AG04449 (cell line): ENCODE data around the gene EXOC2.

Experiments used
- CTCF ChIA-PET: fragments of 350-600 bp; formaldehyde crosslinking; extraction: SDS; loops from one replicate; lab custom pipeline; 2021; ENCODE audit warnings: antibody characterized with exemption; lab: Yijun Ruan, JAX
- POLR2A ChIA-PET: fragments of 400-600, 350-600 bp; formaldehyde crosslinking; extraction: SDS; loops from one replicate; lab custom pipeline; 2020; ENCODE audit warnings: antibody characterized with exemption, inconsistent platforms; lab: Yijun Ruan, JAX
- DNase-seq: peaks from one replicate; pipeline ENCODE4 v3.0.0-alpha.2; 2010; ENCODE audit warnings: low read depth, low spot score
- H3K4me3 ChIP-seq: 2 replicates; pipeline ENCODE4 v1.5.1; 2011; ENCODE audit warnings: low read depth, mild to moderate bottlenecking, control low read depth, low read length
- TF ChIP-seq, protein P1 (sequence below): IDR thresholded peaks from one replicate; pipeline ENCODE4 v1.5.1; 2011; ENCODE audit warnings: mild to moderate bottlenecking, moderate library complexity, low read length, control low read depth, inconsistent platforms; ENCODE audit not compliant: insufficient read depth; ENCODE audit errors: missing control alignments

Gene EXOC2

DNA sequence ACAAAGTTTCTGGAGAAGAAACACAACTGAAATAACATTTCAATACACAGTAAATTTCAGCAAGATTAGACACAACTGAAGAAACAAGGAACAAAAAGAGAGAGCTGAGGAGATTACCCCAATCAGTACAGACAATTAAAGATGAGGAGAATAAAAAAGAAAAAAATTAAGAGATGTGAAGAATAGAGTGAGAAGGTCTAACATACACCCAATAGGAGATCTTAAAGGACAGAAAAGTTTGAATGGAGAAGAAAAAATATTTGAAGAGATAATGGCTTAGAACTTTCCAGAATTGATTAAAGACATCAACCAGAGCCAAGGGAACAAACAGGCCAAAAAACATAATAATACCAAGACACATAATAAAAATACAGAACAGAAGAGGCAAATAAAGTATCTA, 152.4 kb downstream of the EXOC2 start:
- TF ChIP-seq, protein P1, sequence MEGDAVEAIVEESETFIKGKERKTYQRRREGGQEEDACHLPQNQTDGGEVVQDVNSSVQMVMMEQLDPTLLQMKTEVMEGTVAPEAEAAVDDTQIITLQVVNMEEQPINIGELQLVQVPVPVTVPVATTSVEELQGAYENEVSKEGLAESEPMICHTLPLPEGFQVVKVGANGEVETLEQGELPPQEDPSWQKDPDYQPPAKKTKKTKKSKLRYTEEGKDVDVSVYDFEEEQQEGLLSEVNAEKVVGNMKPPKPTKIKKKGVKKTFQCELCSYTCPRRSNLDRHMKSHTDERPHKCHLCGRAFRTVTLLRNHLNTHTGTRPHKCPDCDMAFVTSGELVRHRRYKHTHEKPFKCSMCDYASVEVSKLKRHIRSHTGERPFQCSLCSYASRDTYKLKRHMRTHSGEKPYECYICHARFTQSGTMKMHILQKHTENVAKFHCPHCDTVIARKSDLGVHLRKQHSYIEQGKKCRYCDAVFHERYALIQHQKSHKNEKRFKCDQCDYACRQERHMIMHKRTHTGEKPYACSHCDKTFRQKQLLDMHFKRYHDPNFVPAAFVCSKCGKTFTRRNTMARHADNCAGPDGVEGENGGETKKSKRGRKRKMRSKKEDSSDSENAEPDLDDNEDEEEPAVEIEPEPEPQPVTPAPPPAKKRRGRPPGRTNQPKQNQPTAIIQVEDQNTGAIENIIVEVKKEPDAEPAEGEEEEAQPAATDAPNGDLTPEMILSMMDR, result no peak
- DNase-seq, result no peak
- ChIA-PET POLR2A (no interaction called here), CTCF (no interaction called here)
- no peak overlapping the region for H3K4me3 ChIP-seq

DNA sequence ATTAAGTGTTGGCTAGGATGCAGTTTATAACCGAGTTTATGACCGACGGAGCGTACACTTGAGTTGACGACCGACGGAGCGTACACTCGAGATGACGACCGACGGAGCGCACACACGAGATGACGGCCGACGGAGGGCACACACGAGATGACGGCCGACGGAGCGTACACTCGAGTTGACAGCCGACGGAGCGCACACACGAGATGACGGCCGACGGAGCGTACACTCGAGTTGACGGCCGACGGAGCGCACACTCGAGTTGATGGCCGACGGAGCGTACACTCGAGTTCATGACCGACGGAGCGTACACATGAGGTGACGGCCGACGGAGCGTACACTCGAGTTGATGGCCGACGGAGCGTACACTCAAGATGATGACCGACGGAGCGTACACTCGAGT, 155.8 kb downstream of the EXOC2 start:
- no peak overlapping the region for H3K4me3 ChIP-seq
- TF ChIP-seq, protein P1, result no peak
- CTCF ChIA-PET, result no interaction called here
- POLR2A ChIA-PET, result no interaction called here
- DNase-seq, result no peak

DNA sequence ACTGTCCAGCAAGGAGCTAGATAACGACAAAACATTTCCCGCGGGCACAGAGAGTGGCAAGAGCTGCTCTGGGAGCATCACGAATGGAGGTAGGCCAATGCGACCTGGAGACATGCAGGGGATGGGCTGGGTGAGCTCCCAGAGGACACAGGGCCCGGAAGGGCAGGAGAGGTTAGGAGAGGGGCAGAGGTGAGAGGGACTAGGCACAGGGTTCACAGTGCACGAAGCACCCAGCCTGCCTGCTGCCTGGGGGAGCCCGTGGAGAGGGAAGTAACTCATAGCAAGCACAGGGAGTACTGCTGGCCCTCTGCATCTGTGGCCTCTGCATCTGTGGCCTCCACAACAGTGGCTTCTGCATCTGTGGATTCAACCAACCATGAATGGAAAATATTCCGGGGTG, 162.5 kb downstream of the EXOC2 start:
- TF ChIP-seq, protein P1, result no peak
- H3K4me3 ChIP-seq, result no peak overlapping the region
- ChIA-PET CTCF (no interaction called here), POLR2A (no interaction called here)
- DNase-seq, result no peak

DNA sequence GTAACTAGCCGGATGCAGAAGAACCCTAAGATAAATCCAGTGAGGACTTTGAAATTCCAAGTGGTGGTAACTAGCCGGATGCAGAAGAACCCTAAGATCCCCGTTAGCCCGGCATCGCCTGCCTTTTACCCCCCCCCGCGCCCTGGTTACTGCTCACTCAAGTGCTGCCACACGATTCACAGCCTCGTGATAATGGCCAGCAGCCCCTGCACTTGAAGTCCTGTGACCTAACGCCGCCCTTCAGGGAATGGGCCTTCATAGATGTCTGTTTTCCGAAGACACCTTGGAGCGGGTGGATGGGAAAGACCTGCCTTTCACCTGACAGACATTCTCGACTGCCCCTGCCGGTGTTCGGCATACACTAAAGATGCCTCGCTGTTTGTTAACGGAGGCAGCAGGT, 163.9 kb downstream of the EXOC2 start:
- ChIA-PET CTCF (no interaction called here), POLR2A (no interaction called here)
- TF ChIP-seq, protein P1, result no peak
- H3K4me3 ChIP-seq, result no peak overlapping the region
- no peak for DNase-seq

DNA sequence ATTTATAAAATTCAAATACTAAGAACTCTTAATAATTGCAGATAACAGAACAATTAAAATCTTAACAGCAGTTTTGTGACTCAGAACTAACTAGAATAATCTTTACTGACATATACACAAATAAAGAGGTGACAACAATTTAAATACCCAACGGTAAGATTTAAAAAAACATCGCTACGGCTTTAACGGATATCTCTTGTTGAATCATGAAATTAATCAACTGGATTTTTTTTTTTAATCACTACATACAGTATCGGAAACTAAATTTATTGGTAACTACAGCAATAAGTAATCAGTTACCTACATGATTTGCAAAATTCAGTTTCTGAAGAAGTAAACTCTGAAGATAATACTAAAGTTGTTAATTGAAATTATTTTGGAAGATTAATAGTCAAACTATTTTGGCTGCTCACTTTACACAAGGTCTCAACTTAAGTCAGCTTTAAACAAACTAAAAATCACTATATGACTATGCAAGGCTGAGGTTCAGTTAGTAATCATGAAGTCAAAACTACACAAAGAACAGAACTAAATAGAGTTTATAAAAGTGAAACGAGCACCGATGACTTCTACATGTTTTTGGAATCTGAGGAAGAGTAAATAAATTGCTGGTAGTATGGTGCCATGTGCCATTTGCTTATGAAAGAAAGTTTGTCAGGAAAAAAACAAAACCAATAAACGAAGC, 164.8 kb downstream of the EXOC2 start:
- ChIA-PET CTCF (no interaction called here), POLR2A (no interaction called here)
- no peak overlapping the region for H3K4me3 ChIP-seq
- DNase-seq, result no peak
- TF ChIP-seq, protein P1, result no peak

DNA sequence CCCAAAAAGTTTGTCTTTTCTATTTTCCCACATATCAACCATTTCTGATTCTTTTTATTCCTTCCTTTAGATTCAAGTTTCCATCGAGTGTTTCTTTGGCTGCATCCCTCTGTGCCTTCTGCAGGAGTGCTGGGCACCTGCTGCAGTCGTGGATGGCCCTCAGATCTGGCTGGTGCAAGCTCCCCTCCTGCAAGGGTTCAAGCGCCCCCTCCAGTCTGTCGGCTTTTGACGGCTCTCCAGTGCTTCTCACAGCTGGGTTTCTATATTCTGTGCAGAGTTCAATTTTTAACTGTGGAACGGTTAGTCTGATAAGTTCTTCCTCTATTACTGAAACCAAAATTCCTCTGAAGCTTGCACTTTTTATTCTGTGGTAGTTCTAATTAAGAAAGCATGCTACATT, 168.1 kb downstream of the EXOC2 start:
- CTCF ChIA-PET, result no interaction called here
- H3K4me3 ChIP-seq, result no peak overlapping the region
- DNase-seq, result no peak
- TF ChIP-seq, protein P1, result no peak
- POLR2A ChIA-PET, result no interaction called here
